Astrocyte (in vitro differentiated cells and primary cell): Measurements from ENCODE around the gene VASP.

Experiments used
- CTCF ChIP-seq: IDR thresholded peaks from 2 replicates; pipeline ENCODE4 v1.5.1; 2011; ENCODE audit warnings: low read depth, mild to moderate bottlenecking, inconsistent platforms, low read length, moderate library complexity; ENCODE audit not compliant: insufficient read depth
- EZH2 ChIP-seq: IDR thresholded peaks from 2 replicates; pipeline ENCODE4 v1.6.1; 2012; ENCODE audit warnings: mild to moderate bottlenecking, low read length, inconsistent platforms; ENCODE audit not compliant: insufficient read depth

GRCh38 chr19:45467115-45467455 lies 40.2 kb upstream of the VASP start:
- no peak for TF ChIP-seq CTCF
- TF ChIP-seq EZH2: no peak
